HG03558 (cell line): ENCODE data around the gene TSPYL6.

Experiments used
- ATAC-seq: cut with Tn5 transposase; IDR thresholded peaks from one replicate; pipeline ENCODE4 v1.9.1; 2021; ENCODE audit warnings: moderate number of reproducible peaks; ENCODE audit not compliant: unreplicated experiment; ENCODE audit errors: extremely low read depth

TSPYL6 gene

GRCh38 chr2:54207666-54208195 lies 48.3 kb downstream of the TSPYL6 start:
- no peak for ATAC-seq

GRCh38 chr2:54206596-54206995 lies 49.4 kb downstream of the TSPYL6 start:
- ATAC-seq = no peak

GRCh38 chr2:54204476-54204875 lies 51.6 kb downstream of the TSPYL6 start:
- no peak for ATAC-seq
